GM18507 (cell line): ENCODE data around the gene SNRK.

ENCODE experiments used
- DNase-seq: peaks from one replicate; pipeline ENCODE4 v3.0.0; 2011; ENCODE audit warnings: low read depth; ENCODE audit not compliant: insufficient read length; ENCODE audit errors: extremely low spot score
- FAIRE-seq: peaks from 2 replicates; lab custom pipeline; 2011; peaks lifted over from hg19 to GRCh38; lab: Jason Lieb, UNC

Gene SNRK, protein sequence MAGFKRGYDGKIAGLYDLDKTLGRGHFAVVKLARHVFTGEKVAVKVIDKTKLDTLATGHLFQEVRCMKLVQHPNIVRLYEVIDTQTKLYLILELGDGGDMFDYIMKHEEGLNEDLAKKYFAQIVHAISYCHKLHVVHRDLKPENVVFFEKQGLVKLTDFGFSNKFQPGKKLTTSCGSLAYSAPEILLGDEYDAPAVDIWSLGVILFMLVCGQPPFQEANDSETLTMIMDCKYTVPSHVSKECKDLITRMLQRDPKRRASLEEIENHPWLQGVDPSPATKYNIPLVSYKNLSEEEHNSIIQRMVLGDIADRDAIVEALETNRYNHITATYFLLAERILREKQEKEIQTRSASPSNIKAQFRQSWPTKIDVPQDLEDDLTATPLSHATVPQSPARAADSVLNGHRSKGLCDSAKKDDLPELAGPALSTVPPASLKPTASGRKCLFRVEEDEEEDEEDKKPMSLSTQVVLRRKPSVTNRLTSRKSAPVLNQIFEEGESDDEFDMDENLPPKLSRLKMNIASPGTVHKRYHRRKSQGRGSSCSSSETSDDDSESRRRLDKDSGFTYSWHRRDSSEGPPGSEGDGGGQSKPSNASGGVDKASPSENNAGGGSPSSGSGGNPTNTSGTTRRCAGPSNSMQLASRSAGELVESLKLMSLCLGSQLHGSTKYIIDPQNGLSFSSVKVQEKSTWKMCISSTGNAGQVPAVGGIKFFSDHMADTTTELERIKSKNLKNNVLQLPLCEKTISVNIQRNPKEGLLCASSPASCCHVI

DNA sequence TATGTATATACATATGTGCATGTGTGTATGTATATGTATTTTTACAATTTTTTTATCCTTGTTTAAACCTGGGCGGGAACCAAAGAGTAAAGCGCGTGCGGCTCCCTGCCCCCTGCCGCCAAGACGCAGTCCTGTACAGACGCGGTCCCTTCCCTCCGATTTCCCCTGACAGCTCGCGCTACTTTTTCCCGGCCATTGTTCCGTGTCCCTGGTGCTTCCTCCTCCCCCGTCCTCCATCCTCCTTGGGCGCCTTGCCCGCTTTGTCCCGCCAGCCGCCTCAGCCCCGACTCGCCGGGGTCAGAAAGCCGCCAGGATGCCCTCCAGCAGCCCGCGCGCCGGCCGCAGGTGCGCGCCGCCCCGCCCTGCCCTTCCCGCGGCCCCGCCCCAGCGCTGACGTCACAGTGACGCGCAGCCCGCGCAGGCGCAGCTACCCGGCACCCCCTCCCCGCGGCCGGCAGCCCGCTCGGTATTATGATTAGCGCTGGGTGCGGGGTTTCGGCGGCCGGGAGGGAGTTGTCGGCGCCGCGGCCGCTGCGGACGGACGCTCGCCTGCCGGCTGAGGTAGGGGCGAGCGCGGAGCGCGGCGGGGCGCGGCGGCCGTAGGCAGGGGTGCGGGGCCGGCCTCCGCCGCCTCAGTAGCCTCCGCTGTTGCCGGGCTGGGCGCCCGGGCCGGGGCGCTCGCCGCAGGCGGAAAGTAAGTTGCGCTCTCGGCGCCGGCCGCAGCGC, at the start of gene SNRK:
TSS of gene SNRK (plus strand) at position 426 of the 726 bp plus-strand sequence. CDS start 16,664 bp downstream, outside the sequence.
- DNase-seq (peak; percentile 89), FAIRE-seq (peak; percentile 61)

- DNase-seq (no peak), FAIRE-seq (no peak)
Observed at GRCh38 chr3:43238801-43239200, 47.5 kb upstream of the SNRK start.

GRCh38 chr3:43239755-43240154, 46.6 kb upstream of the SNRK start:
- DNase-seq (no peak), FAIRE-seq (no peak)

DNA sequence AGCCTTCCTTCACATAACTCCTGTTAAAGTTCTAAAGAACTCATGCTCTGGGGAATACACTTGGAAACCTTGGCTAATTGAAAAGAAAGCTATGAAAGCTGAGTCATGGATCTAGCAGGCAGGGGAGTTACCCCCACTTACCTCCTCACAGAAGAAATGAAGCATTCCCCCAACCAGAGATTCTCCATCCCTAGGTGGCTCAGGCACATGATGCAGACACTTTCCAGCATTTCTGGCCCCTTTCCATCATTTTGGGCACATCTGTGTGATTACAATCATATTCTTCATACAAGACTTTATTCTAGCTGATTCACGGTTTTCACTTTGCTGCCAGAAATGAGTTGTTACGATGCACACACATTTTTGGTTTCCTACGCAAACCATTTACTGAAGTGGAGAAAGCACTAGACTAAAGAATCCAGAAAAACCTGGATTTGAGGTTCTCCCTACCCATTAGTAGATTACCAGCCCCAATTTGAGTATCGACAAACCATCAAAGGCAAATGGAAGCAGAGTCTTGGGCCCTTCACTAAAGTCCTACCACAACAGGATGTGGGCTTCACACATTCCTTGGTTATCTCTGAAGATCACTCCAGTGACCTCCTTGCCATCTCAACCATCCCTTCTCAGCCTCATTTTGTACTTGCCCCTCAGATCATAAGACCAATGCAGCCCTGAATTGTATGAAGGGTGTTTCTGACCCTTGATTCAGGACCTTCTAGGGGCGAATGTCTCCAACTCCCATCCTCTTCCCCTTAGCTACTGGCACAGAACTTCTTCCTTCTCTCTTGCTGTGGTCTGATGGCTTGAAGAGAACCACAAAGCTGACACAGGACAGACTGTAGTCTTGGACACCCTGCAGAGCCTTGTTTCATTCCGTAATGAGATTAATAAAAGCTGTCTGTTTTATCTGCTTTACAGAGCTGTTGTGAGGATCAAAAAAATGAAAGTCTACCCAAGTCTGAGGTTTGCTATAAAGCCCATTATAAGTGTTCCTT, 42.5 kb upstream of the SNRK start:
- no peak for DNase-seq
- FAIRE-seq, result peak; percentile 12

GRCh38 chr3:43244694-43245093, 41.6 kb upstream of the SNRK start:
- FAIRE-seq (no peak), DNase-seq (no peak)

DNA sequence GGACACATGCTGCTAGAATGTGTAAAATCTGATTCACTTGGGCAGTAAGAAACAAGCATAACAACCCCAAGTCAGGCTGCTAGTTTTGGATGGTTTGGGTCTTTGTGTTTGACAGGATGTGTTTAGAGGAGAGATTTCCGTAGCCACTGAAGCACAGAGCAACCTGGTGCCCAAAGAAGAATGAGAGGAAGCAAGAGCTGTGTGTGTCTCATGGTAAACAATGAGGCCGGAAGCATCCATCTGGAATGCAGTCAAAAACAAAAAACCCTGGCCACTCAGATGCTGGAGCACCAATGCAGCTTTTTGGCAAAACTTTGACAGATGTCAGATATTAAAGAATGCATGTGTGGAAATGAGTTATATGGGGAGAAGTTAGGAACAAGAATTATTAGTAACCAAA, 39.4 kb upstream of the SNRK start:
- peak; percentile 67 for FAIRE-seq

GRCh38 chr3:43247561-43248184, 38.7 kb upstream of the SNRK start:
- FAIRE-seq (no peak), DNase-seq (no peak)

More for the DNA sequence above, 39.4 kb upstream of the SNRK start:
- no peak for DNase-seq

GRCh38 chr3:43248185-43248583, 38.2 kb upstream of the SNRK start:
- DNase-seq, result no peak
- FAIRE-seq, result no peak

DNA sequence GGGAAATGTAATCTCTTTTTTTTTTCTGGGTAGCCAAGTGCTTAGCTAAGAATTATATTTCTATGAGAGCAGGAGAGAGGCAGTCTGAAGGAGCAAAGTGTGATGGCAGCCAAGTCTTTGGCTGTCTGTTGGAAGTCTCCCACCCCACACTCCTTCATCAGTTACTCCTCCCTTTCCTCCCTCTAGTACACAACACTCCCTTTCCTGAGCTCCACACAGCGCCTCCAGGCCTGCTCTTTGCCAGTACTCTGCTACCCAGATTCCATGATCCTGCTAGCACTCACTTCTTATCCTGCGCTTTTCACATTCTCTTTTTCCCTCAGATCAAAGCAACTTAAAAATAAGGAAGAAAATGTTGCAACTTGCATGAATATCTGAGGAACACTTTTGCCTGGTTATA, 37.4 kb upstream of the SNRK start:
- FAIRE-seq (no peak), DNase-seq (no peak)

DNA sequence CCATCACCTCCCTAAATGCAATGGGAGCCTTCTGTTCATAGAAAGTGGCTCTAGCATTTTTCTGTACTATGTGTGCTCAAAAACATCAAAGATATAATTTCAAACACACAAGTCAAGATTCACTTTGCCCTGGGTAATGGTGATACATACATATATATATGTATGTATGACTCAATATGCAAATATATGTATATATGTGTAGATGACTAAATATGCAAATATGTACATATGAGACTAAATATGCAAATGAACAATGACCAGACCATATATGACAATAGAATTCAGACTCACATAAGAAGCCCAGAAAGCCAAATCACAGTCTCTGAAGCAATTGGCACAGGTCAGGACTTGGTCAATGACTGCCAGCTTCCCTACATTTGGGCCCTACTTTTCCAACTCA, 36.9 kb upstream of the SNRK start:
- FAIRE-seq (no peak), DNase-seq (no peak)

DNA sequence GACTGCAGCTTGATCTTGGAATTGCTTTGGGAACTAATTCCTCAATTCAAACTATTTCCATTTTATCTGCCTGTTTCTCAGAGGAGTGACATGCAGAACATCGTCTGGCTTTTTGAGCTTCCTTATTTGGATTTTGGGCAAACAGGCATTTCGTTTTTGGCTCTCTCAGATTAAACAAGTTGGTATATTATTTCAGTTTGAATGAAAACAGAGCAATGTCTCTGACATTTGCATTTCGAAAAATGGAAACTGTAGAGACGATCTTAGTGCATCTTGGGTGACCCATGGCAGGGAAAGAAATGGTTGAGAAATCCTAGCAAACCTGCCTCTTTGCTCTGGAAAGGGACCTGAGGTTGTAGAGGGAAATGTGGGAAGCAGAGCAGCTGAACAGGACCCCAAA, 33.0 kb upstream of the SNRK start:
- FAIRE-seq (no peak), DNase-seq (no peak)

DNA sequence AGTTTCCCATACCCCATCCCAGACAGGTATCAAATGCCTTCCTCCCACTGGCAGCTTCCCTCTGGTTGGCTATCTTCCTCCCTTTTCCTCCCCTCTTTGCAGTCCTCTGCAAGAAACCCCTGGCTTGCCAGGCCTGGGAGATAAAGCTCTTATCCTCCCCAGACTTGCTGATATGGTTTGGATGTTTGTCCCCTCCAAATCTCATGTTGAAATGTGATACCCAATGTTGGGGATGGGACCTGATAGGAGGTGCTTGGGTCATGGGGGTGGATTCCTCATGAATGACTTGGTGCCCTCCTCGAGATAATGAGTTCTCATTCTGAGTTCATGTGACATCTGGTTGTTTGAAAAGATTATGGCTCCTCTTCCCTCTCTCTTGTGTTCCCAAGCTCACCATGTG, 32.2 kb upstream of the SNRK start:
- DNase-seq (no peak), FAIRE-seq (no peak)

GRCh38 chr3:43255662-43256061, 30.7 kb upstream of the SNRK start:
- FAIRE-seq (no peak), DNase-seq (no peak)

- no peak for DNase-seq
- no peak for FAIRE-seq
Observed at GRCh38 chr3:43256714-43257461, 29.5 kb upstream of the SNRK start.

DNA sequence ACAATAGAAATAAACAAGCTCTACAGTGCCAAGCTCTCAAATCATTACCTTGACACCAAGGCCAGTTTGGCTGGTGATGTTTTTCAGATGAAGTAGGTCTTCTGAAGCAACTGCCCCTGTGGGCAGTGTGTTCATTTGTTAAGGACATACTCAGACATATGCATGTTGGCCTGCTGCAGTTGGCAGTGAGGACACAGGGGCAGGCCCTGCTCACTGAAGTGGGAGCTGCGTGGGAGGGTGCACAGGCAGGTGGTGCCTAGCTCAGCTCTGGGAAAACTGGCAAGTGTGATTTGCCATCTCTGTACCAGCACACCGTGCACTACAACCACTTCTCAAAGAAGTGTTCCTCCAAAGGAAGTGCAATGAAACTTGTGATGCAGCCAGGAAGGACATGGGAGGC, 28.5 kb upstream of the SNRK start:
- no peak for DNase-seq
- no peak for FAIRE-seq

GRCh38 chr3:43259626-43260025, 26.7 kb upstream of the SNRK start:
- FAIRE-seq, result no peak
- DNase-seq, result no peak

DNA sequence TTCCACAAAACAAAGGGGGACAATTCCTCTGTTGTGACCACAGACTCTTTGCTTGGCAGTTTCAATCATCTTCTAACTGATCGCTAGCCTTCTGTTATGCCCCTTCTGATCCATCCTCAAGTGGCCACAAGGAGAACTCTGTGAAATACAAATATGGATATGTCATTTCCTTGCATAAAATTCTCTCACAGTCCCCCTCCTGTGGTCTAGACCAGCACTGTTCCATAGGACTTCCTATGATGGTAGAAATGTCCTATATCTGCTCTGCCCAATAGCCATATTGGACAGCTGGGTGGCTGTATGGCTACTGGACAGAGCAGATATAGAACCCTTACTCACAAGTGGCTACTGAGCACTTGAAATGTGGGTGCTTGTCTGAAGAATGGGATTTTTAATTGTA, 25.9 kb upstream of the SNRK start:
- DNase-seq, result no peak
- FAIRE-seq, result no peak

DNA sequence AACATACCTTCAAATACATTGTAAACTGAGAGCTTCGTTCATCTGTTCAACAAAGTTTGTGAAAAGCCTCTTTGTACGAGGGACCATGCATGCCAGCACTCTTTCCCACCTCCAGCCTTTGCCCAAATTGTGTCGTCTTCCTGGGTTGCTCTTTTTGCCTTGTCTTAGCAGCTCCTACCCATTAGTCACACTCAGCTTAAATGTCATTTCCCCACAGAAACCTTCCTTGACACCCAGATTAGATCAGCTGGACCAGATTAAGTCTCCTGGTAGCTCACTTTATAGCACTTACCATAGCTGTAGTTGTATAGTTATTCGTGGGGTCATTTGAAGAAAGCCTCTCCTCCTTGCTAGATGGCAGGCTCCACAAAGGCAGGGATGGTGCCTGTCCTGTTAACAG, 24.1 kb upstream of the SNRK start:
- FAIRE-seq, result no peak
- DNase-seq, result no peak
